SIG-M5 treated with dmso at 0.1 percent for 504 hours (cell line): ENCODE measurements around the gene KLC1.
"Not testable (repeated sequence)": the region's sequence is repeated elsewhere in the genome, so short reads cannot be mapped to it uniquely, and the experiment has no call there.

Experiments
- DNase-seq: peaks from one replicate; lab custom pipeline; 2025; ENCODE audit not compliant: unreplicated experiment; lab: John Stamatoyannopoulos, UW

The KLC1 gene

DNA sequence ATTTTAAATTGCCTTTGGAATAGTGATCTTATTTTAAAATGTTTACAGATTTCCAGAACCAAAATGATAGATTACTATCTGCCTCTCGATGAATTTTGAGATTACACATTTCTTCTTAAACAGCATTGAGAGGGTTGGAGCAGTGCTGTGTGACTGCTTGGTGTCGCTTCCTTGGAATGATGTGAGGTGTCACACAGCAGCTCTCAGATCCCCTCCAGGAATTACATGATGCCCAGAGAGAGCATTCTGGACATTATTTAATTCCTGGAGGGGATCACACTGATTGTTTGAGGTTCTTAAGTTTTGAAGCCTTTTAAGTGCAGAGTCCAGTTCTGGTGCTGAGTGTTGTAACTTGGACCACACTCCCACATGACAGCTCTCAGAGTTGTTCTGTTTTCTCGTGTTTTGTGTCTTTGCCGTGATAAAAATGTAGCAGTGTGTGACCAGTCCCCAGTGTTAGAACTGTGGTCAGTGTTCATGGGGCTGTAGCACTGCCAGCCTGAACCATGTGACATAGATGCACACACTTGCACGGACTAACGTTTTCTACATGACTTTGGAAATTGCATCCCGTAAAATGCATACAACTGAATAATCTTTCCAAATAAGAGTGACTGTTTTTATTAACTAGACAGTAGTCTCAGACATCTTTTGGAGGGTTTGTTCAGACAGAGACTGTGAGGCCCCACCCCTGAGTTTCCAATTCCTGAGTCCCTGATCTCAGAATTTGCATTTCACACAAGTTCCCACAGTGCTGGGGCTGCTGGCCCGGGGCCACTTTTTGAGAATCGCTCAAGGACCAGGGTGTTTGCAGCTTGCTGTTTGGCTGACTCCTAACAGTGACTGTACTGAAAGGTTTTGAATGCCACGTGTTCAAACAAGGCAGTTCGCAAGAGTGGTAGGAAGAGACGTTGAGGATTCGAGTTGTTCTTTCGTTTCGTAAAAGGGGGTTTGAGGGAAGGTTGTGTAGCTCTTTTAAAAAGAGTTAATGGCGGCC is 60.2 kb downstream of the KLC1 start:
- DNase-seq: no peak

DNA sequence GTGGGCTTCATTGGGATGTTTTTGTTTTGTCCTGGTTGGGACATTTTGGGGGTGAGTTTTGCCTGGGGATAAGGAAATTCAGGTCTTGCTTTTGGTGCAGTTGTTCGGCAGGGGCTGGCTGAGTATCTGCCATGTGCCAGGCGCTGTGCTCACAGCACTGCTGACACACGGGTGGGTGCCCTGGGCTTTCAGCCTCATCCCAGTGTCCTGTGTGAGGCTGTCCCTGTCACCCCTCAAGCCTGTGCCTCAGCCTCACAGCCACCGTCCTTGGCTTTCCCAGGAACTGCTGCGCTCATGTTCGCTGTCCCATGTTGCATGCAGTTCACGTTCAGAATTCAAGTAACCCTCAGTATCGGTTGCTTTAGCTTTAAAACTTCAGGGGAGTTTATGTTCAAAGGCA is 61.3 kb downstream of the KLC1 start:
- DNase-seq: no peak

DNA sequence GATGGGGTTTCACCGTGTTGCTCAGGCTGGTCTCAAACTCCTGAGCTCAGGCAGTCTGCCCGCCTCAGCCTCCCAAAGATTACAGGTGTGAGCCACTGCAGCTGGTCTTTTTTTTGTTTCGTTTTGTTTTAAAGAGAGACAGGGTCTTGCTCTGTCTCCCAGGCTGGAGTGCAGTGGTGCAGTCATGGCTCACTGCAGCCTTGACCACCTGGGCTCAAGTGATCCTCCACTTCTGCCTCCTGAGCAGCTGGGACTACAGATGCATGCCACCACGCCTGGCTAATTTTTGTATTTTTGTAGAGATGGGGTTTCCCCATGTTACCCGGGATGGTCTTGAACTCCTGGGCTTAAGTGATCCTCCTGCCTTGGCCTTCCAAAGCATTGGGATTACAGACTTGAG is 62.6 kb downstream of the KLC1 start:
- DNase-seq: not testable (repeated sequence)

DNA sequence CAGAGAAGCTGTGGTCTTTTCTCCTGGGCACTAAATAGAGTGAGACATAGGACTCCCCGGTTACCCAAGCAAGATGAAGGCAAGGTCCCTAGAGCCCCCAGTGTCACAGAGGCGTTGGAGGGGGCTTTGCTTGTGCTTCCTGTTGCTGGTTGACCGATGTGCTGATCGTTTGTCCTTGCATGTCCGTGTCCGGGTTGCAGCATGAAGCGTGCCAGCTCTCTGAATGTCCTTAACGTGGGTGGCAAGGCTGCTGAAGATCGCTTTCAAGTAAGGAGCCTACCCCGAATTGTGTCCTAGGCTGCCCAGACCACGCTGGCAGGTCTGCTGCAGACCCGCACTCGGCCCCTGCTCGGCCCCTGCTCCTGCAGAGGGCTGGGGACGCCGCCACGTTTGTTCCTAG is 63.1 kb downstream of the KLC1 start:
- no peak for DNase-seq

DNA sequence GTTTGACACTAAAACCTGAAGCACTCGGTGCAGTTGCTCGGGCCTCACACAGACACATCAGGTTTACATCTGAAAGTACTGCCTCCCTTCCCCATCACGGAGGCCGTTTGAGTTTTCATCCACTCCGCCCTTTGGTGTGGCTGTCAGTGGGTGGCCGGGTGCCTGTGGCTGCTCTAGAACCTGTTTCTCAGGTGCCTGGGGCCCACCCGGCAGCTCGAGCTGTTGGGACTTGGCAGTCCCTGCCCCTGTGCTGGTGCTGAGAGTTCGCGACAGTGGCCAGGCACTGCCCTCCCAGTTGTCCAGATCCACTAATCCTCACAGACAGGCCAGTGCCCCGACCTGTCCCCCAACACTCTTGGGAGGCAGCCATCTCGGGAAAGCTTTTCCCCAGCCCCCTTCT is 63.9 kb downstream of the KLC1 start:
- no peak for DNase-seq

DNA sequence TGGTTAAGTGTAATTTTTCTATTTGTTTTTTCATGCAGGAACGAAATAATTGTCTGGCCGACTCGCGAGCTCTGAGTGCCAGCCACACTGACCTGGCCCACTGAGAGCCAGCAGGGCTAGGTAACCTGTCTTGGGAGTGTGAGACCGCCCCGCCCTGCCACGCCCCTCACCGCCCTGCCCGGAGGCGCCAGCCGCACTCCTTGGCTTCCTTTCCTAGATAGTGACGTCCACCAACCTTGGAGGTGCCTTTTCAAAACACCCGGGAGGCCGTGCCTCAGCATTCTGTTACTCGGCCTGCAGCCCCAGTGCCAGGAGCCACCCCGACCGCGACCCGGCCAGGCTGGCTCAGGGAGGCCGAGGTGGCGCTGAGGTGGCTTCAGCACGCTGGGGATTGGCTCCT is 64.5 kb downstream of the KLC1 start:
- no peak for DNase-seq

DNA sequence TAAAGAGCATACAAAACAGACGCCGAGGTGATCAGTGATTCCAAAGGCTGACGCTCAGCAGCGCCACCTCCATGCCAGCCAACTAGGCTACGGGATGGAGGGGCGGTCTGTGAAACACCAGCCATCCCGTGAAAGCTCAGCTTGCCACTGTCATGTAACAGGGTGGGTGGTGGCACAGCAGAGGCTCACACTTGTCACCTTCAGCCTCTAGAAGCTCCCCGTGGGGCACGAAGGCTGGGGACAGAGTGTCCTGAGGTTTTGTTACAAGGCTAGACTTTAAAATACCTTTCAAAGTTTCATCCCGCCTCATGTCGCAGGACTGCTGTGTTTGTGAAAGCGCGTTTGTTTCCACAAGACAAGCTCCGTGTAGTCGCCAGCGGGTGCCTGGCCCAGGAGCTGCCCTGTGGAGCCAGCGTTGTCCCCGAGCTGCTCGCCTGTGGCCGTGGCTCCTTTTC is 65.6 kb downstream of the KLC1 start:
- no peak for DNase-seq

DNA sequence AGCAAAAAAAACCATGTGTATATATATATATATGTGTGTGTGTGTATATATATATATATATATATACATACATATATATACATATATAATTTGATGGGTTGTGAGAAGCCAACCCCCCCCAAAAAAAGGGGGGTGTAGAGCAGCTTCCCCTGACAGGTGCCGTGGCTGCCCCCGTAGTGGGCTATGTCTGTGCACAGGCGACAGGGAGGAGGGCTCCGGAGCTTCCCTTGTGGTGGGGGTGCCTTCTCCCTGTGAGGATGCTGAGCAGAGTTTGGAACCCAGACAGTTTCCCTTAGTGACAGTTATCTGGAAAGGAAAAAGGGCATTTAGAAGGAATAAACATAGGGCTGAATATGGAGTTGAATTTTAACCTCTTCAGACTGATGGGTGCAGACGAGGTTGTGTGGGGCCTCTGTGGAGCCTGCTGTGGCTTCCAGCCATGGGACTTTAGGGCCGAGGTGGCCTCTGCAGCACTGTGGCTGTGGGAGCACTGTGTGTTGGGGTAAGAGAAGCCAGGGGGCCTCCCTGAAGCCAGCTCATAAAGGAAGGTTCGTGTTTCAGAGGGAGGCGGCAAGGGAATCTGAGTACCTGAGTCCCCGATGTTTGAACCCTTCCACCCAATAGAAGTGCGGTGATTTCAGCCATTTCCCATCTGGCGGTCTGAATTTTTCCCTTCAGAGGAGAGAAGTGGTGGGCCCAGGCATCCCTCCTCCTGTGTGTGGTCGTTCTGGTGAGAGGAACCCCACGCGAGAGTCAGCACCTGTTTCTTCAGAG is 66.5 kb downstream of the KLC1 start:
- no peak for DNase-seq

DNA sequence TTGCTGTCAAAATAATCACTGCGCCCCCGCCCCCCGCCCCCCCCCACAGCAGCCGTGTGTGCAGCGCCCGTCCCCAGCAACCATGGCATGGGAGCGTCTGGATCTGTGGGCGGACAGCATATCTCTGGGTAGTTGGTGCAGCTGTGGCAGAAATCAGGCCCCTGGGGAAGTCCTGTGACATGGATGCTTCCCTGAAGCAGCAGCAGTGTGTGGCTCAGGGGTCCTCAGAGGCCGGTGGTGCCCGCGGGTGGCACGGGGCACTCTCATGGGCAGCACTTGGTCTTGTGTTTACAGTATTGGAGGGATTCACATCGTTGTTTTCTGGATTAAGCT is 67.0 kb downstream of the KLC1 start:
- no peak for DNase-seq

DNA sequence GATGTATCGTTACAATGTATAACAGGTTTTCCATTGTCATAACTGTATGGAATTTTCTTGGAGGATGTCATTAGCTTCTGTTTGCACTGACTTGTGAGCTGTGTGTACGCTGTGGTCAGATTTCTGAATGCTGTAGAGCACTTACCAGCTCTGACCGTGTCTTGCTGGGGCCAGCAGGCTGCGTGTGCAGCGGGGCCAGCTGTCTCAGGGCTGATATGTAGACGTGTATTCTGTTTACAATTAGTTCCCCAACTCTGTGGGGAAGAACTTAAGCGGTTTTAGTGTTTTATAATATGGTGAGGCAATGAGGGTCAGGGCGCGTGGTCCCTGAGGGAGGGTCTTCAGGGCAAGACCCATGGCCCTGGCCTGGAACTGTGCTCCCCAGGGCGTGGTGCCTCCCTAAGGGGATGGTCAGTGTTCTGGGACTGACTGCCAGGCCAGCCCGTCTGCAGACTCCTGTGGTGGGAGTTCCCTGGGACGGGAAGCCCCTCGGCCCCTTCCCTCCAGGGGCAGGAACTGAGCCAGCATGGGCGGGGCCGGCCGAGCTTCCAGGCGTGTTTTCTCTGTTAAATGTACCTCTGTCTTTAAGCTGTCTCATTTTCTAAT is 67.6 kb downstream of the KLC1 start:
- no peak for DNase-seq

DNA sequence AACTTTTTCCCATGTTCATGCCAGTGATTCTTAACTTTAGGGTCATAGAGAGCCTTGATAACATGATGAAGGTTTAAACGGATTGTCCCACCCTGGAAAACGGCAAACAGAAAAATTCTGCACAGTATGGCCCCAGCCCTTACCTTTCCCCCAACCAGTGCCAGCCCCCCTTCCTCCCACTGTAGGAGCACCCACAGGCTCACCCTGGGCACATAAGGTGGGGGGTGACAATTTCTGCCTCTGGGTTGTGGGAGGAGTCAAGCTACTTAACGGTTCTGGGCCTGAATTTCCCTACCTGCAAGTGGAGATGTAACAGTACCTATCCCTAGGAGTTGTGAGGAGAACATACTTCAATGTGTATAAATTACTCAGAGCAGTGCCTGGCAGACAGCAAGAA is 68.2 kb downstream of the KLC1 start:
- no peak for DNase-seq

DNA sequence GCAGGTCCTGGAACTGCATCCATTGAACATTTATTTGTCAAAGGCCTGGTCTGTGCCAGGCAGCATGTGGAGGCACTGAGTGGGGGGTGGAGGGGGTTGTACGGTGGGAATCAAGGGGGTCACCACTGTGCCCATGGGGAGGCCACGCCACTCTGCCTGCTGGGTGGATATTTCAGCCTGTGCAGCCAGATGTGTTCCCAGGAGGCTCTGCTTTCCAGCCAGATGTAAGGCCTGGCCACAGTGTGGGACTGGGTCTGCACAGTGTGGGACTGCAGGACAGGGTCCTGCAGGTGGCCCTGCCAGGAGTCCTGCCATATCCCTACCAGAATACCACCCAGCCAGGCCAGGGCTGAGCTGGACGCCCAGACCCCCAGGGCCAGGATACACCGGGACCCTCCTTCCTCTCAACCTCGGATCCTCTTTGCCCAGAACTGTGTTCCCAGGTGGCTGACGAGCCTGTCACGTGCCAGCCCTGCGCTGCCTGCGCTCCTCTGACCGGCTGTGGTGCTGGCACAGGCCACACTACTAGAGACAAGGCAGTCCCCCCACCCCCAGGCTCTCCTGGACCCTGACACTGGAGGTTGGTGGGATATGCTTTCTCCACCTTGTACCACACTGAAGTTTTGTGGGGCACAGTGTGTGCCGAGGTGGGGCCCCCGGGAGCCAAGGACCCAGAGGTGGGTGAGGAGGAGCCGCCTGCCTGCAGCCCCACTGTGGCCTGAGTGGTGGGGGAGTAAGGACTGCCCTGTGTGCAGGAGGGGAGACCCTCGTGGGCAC is 68.8 kb downstream of the KLC1 start:
- DNase-seq: no peak

DNA sequence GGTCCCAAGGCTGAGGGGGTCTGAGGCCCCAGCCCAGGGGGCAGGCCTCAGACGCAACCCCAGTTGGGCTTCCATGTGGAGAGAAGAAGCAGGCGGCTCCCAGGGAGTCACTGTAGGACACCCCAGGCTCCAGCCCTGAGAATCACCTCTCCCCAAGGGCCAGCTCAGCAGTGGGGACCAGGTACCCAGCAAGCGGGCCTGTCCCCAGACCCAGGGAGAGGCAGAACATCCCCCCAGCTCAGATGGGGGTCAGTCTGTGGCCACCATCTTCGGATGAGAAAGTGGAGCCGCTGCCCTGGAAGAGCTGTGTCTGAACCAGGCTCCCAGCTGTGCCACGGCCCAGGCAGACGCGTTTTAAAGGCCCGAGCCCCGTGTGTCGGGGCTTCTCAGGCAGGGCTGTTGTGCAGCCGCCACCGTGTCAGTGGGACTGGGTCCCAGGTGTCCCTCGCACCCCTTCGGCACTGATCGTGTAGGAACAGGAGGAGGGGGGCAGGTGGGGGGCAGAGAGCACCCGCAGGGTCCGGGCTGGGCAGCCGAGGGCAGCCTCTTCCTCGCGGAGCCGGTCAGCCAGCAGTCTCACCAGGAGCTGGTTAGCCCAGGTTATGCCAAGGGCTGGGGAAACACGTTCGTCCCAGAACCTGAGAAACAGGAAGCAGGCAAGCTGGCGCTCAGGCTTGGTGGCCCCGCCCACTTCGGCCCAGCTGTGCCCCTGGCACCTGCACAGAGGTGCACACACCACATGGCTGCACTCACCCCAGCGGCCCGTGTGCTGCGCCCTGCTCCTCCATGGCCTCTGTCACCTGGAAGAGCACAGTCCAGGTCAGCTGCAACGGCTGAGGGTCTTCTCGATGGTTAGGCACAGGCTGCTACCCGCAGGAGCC is 69.6 kb downstream of the KLC1 start:
- peak; percentile 21 for DNase-seq

DNA sequence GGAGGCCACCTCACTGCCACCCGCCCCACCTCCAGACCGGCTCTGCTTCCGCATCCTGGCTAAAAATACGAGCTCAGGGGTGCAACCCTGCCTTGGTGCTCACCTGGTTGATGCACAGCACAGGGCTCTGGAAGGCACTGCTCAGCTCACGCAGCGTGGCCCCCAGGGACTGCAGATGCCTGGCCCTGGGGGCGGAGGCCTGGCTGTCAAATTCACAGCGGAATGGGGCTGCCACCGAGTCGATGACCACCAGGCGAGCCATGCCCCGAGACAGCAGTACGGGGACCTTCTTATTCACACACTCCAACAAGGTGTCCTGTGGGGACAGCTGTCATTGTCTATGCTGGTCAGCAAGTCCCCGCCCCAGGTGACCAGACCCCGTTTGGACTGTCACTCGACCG is 70.2 kb downstream of the KLC1 start:
- no peak for DNase-seq

DNA sequence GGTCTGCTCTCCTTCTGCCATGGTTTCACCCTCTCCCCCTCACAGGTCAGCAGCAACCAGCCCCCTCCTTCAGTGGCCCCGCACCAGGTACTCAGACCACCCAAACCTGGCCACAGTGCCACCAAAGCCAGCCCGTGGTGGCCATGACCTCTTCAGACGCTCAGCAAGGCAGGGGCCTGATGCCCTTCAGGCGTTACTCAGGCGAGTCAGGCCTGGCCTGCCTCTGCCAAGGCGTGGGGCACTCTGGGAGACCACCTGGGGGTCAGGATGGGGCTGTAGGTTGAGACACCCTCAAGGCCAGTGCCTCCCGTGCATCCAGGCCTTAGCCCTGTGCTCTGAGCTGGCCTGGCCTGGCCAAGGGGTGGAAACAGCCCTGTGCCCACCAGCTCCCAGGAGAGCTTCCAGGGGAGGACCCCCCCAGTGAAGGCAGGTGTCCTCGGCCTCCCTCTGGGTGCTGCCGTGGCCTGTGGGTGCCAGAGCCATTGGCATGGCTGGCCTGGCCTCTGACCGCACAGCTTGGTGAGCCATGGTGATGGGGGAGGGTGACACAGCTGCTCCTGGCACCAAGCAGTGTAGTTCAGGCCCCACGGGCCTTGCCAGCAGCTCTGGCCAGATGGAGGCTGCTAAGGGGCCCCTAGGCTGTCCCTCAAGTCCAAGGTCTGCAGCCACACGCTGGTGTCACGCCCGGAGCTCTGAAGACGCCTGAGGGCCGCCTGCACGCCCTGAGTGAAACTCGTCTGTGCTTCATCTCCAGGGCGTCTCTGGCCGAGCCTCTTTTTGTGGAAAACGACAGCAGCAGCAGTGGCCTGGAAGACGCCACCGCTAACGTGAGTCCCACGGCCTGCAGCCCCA is 71.1 kb downstream of the KLC1 start:
- no peak for DNase-seq

DNA sequence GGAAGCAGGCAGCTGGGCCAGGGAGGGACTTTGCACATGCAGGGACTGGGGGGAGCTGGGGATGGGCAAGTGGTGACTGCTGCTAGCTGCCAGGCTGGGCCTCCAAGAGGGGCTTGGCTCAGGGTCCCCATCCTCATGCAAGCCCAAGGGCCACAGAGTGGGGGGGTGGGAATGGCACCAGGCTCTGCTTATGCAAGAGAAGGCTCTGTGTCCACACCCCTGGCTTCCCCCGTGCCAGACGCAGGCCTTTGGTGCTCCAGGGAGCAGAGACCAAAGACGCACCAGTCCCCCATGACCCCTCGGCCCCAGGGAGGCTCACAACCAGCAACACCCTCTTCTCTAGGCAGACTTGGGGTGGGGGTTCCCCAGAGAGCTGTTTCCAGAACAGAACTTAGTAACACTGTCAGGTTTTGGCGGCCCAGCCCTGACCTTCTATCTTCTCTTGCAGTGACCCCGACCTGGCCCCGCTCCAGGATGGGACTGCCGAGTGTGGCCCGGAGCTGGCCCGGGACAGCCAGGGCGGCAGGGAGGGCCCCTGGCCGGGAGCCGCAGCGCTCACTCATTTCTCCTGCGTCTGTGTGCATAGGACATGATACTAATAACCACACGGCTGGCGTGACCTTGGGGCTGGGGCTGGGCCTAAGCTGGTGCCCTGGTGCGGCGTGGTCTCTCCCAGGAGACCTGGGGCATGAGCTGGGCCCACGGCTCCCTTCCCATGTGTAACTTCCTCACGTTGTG is 71.9 kb downstream of the KLC1 start:
- DNase-seq: no peak

DNA sequence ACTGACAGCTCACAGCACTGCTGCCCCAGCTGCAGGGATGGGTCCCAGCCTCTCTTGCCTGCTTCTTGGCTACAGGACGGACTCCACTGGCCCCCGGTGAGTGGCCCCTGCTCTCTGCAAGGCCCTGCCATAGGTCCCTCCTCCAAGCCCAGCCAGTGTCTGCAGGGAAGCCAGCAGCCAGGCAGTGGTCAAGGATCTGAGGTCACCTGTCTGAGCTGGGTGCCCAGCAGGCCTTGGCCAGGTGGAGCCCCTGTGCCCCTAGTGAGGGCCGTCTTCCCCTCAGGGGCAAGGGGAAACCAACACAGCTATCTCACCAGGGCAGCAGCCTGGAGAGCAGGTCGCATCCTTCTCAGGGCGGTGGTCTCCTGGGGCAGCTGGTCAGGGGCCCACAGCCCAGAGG is 73.1 kb downstream of the KLC1 start:
- DNase-seq: no peak
